A673 (cell line): Measurements from ENCODE around the gene COIL. TPM values are rescaled to one million over a fixed set of nuclear protein-coding genes. Genes with fewer than 3 reads are reported as not detected.

Experiments
- BruUV-seq: library from RNA; stranded (reverse); fragments of 400-500 nt; replicated peaks from 2 replicates; lab custom pipeline; 2021; lab: Mats Ljungman, UMichigan
- CTCF ChIA-PET: fragments of 300-600 bp; sonication (Branson Sonifier 250); formaldehyde crosslinking; loops from one replicate; lab custom pipeline; 2022; ENCODE audit warnings: antibody characterized with exemption; lab: Charles Lee
- POLR2A ChIA-PET: fragments of 300-600 bp; sonication (Branson Sonifier 250); formaldehyde crosslinking; loops from one replicate; lab custom pipeline; 2022; ENCODE audit warnings: antibody characterized with exemption; ENCODE audit not compliant: low non-redundant PET; lab: Charles Lee
- DNase-seq: peaks from one replicate; pipeline ENCODE4 v3.0.0-alpha.2; 2015; ENCODE audit warnings: low spot score
- H3K27ac ChIP-seq: fragments of 200-600 bp; sonication (generic); 2 replicates; pipeline ENCODE4 v1.5.1; 2016; ENCODE audit warnings: mixed run types, low read depth, mild to moderate bottlenecking, mixed read lengths, antibody characterized with exemption, low read length; ENCODE audit not compliant: poor library complexity, severe bottlenecking
- H3K27me3 ChIP-seq: fragments of 200-600 bp; sonication (generic); replicated peaks from 2 replicates; pipeline ENCODE4 v1.6.1; 2017; ENCODE audit warnings: mixed run types, low read depth, mild to moderate bottlenecking, mixed read lengths, antibody characterized with exemption, low read length; ENCODE audit not compliant: insufficient read depth, poor library complexity
- H3K36me3 ChIP-seq: fragments of 200-600 bp; sonication (generic); 2 replicates; pipeline ENCODE4 v1.6.1; 2016; ENCODE audit warnings: mixed run types, mild to moderate bottlenecking, mixed read lengths, antibody characterized with exemption, low read length; ENCODE audit not compliant: insufficient read depth, poor library complexity, severe bottlenecking
- H3K4me1 ChIP-seq: fragments of 200-600 bp; sonication (generic); 2 replicates; pipeline ENCODE4 v1.6.1; 2017; ENCODE audit warnings: mixed run types, mild to moderate bottlenecking, mixed read lengths, antibody characterized with exemption, low read length; ENCODE audit not compliant: insufficient read depth, poor library complexity, severe bottlenecking
- H3K4me3 ChIP-seq: fragments of 200-600 bp; sonication (generic); 2 replicates; pipeline ENCODE4 v1.5.1; 2016; ENCODE audit warnings: low read depth, mixed run types, mild to moderate bottlenecking, mixed read lengths, low read length; ENCODE audit not compliant: poor library complexity, severe bottlenecking
- H3K9me3 ChIP-seq: fragments of 200-600 bp; sonication (generic); 2 replicates; pipeline ENCODE4 v1.6.1; 2016; ENCODE audit warnings: mixed run types, low read depth, mild to moderate bottlenecking, mixed read lengths, antibody characterized with exemption, low read length; ENCODE audit not compliant: poor library complexity, severe bottlenecking
- CTCF ChIP-seq: fragments of 300-800, 200-600 bp; sonication (generic); conservative IDR thresholded peaks from 2 replicates; pipeline ENCODE4 v1.5.1; 2017; ENCODE audit warnings: low read depth, mild to moderate bottlenecking, antibody characterized with exemption, low read length, moderate library complexity, mixed read lengths
- EZH2 ChIP-seq: fragments of 200-600 bp; sonication (generic); IDR thresholded peaks from 2 replicates; pipeline ENCODE4 v1.6.1; 2017; ENCODE audit warnings: borderline replicate concordance, low read depth, mild to moderate bottlenecking, mixed read lengths, antibody characterized with exemption, low read length; ENCODE audit not compliant: poor library complexity, severe bottlenecking
- intact Hi-C: fragments of 100-400 bp; cut with micrococcal nuclease; formaldehyde crosslinking; loops from one replicate; pipeline ENCODE4 v1.10.0; 2022; ENCODE audit not compliant: unreplicated experiment
- total RNA-seq: library from RNA; stranded (reverse); gene quantifications from 2 replicates; pipeline ENCODE4 v1.2.3, GENCODE V29; 2021

Gene COIL
- total RNA-seq, 1 experiment from 2014 or later, result 23.2 TPM

- TF ChIP-seq EZH2 (no peak), CTCF (no peak)
- no peak overlapping the region for H3K27ac ChIP-seq
- no peak for DNase-seq
- no peaks in the 10 kb centered on the region for H3K27me3 ChIP-seq
- ChIA-PET POLR2A (no interaction called here), CTCF (interaction anchor here (0.6 kb wide), 1 partner anchor 13 kb away, joined by 3 read pairs; the partner anchor contains the start of gene COIL)
- H3K36me3 ChIP-seq, result no peaks in the 10 kb centered on the region
- H3K4me3 ChIP-seq, result no peak overlapping the region
- no peaks in the 10 kb centered on the region for H3K4me1 ChIP-seq
- intact Hi-C loops, result no loop called here
- no peaks in the 10 kb centered on the region for H3K9me3 ChIP-seq
- no TSS peak for BruUV-seq
Measured at GRCh38 chr17:56973520-56973919, 12.7 kb upstream of the COIL start.

- intact Hi-C loops, result no loop called here
- POLR2A ChIA-PET, result no interaction called here
- no TSS peak for BruUV-seq
- H3K4me3 ChIP-seq, result no peak overlapping the region
- DNase-seq, result no peak
- no peaks in the 10 kb centered on the region for H3K9me3 ChIP-seq
- TF ChIP-seq EZH2 (no peak), CTCF (no peak)
- no peaks in the 10 kb centered on the region for H3K36me3 ChIP-seq
- no peaks in the 10 kb centered on the region for H3K4me1 ChIP-seq
- CTCF ChIA-PET, result no interaction called here
- no peak overlapping the region for H3K27ac ChIP-seq
- no peaks in the 10 kb centered on the region for H3K27me3 ChIP-seq
Measured at GRCh38 chr17:56972111-56972730, 11.4 kb upstream of the COIL start.

GRCh38 chr17:56970974-56971373 lies 10.1 kb upstream of the COIL start:
- no peak for DNase-seq
- H3K27me3 ChIP-seq, result no peaks in the 10 kb centered on the region
- H3K9me3 ChIP-seq, result no peaks in the 10 kb centered on the region
- no TSS peak for BruUV-seq
- no peaks in the 10 kb centered on the region for H3K4me1 ChIP-seq
- intact Hi-C loops, result no loop called here
- POLR2A ChIA-PET, result no interaction called here
- H3K27ac ChIP-seq, result no peak overlapping the region
- CTCF ChIA-PET, result no interaction called here
- H3K4me3 ChIP-seq, result no peak overlapping the region
- TF ChIP-seq CTCF (no peak), EZH2 (no peak)
- H3K36me3 ChIP-seq, result no peaks in the 10 kb centered on the region
